ENCODE measurements around the gene NCR2.

NCR2 gene

DNA sequence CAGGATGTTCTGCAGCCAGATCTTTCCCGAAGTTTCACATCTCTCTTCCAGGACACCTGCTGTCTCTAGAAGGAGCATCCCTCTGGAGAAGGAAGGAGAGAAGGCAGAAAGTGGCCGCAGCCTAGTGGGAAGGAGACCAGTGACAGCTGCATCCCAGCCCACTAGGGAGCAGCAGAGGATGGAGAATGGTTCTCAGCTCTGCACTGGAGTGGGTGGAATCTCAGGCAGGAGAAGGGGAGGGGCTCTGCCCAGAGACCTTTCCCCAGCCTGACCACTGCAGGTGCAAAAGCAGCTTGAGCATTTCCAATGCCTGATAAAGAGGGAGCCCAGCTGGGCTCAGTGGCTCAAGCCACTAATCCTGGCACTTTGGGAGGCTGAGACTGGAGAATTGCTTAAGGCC lies 32.3 kb downstream of the NCR2 start:
- H3K27ac ChIP-seq (ENCODE audit: low read length): no peak overlapping the region
- H3K9me3 ChIP-seq (ENCODE audit: control insufficient read depth, low read depth, low read length): no peaks in the 10 kb centered on the region
- H3K27me3 ChIP-seq (ENCODE audit: control insufficient read depth, insufficient read depth, low read length): peaks cover 61% of the 10 kb centered on the region
- no peaks in the 10 kb centered on the region for H3K36me3 ChIP-seq (ENCODE audit: control insufficient read depth, low read depth, low read length)
- peaks cover 16% of the 10 kb centered on the region for H3K4me1 ChIP-seq (ENCODE audit: control insufficient read depth, low read depth, low read length)
- H3K9ac ChIP-seq (ENCODE audit: low read length): no peak overlapping the region
- no peak overlapping the region for H3K4me3 ChIP-seq (ENCODE audit: low read length)

DNA sequence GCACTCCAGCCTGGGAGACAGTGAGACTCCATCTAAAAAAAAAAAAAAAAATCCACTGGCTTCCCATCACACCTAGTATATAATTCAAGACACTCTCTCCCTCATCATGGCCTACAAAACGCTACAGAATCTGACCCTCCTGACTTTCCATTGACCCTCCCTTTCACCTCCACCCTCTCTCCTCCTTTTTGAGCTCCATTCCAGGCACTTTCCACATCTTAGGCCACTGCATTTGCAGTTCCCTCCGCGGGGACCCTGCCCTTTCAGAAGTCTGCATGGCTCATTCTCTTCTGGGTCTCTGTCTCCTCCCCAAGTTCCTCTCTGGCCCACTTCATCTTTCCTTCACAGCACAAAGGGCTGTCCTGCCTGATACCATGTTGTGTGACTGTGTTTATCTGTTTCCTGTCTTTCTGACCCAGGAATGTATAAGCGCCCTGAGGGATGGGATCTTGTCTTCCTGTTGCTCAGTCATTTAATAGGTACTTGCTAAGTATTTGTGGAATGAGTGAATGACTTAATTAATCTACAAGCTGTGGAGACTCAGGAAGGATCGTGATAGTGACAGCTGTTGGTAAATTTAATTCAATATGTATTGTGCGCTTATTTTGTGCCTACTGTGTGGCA lies 35.2 kb downstream of the NCR2 start:
- Histone ChIP-seq H3K9ac (ENCODE audit: low read length) (no peak overlapping the region), H3K36me3 (ENCODE audit: control insufficient read depth, low read depth, low read length) (no peaks in the 10 kb centered on the region), H3K4me1 (ENCODE audit: control insufficient read depth, low read depth, low read length) (peaks cover 35% of the 10 kb centered on the region), H3K4me3 (ENCODE audit: low read length) (no peak overlapping the region), H3K9me3 (ENCODE audit: control insufficient read depth, low read depth, low read length) (no peaks in the 10 kb centered on the region), H3K27ac (ENCODE audit: low read length) (no peak overlapping the region), H3K27me3 (ENCODE audit: control insufficient read depth, insufficient read depth, low read length) (peaks cover 90% of the 10 kb centered on the region)

DNA sequence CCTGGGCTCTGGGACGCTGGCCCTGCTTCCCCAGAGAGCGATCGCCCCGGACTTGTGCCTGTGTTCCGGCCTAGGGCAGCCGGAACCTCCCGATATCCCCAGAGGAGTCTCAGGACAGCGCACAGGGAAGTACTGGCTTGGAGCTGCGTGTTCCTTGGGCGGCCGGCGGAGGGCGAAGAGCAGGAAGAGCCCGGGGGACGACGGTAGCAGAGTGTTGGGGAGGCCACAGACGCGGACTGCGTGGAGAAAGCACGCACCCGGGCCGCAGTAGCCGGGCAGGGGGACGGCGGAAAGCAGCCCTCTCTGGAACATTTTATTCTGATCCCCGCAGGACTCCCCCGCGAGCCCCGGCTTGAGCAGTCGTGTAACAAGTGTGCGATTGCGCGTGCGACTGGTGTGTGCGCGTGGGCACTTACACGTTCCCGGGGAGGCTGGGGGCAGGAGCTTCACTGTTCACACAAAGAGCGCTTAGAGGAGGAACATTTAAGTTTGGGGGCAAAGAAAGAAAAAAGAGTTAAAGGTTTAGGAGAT lies 36.1 kb downstream of the NCR2 start:
- H3K4me1 ChIP-seq (ENCODE audit: control insufficient read depth, low read depth, low read length): peaks cover 43% of the 10 kb centered on the region
- no peak overlapping the region for H3K27ac ChIP-seq (ENCODE audit: low read length)
- H3K9ac ChIP-seq (ENCODE audit: low read length): no peak overlapping the region
- peak overlapping the region; percentile 50 for H3K4me3 ChIP-seq (ENCODE audit: low read length)
- no peaks in the 10 kb centered on the region for H3K36me3 ChIP-seq (ENCODE audit: control insufficient read depth, low read depth, low read length)
- peaks cover 94% of the 10 kb centered on the region for H3K27me3 ChIP-seq (ENCODE audit: control insufficient read depth, insufficient read depth, low read length)
- no peaks in the 10 kb centered on the region for H3K9me3 ChIP-seq (ENCODE audit: control insufficient read depth, low read depth, low read length)

DNA sequence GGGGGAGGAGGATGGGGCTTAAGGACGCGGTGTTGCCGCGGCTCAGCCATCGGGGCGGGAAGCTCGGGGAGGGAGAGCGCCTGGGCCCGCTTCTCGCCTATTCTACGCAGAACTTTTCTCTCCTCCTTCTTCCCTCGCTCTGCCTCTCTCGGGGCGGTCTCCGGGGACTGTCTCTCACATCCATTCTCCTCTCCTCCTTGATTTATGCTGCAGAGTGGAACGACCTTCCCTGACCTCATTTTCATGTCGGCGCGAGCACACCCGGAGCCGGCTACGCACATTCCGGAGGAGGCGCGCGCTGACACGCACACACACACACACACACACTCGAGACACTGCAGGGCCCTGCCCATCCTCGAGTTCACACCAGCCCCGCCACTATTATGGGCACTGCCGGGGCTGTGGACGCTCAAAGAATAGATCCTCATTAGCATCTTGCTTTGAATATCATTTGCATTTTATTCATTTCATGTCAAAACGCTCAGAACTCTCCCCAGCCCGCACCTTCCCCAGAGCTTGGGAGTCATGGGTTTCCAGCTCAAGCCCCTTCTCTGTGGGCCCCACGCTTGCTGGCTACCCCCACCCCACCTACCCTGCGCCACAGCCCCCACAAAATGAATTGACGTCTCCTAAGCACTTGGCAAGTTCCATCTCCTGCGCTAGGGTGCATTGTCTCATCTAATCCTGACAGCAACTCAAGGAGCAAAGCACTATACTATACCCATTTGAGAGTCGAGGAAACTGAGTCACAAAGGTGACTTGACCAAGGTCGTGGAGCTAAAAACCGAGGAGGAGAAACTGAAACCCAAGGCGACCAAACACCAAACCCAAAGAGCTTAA lies 36.8 kb downstream of the NCR2 start:
- Histone ChIP-seq H3K9me3 (ENCODE audit: control insufficient read depth, low read depth, low read length) (no peaks in the 10 kb centered on the region), H3K27me3 (ENCODE audit: control insufficient read depth, insufficient read depth, low read length) (peaks cover 95% of the 10 kb centered on the region), H3K27ac (ENCODE audit: low read length) (no peak overlapping the region), H3K4me1 (ENCODE audit: control insufficient read depth, low read depth, low read length) (peaks cover 43% of the 10 kb centered on the region), H3K9ac (ENCODE audit: low read length) (no peak overlapping the region), H3K4me3 (ENCODE audit: low read length) (peak overlapping the region; percentile 50), H3K36me3 (ENCODE audit: control insufficient read depth, low read depth, low read length) (no peaks in the 10 kb centered on the region)

DNA sequence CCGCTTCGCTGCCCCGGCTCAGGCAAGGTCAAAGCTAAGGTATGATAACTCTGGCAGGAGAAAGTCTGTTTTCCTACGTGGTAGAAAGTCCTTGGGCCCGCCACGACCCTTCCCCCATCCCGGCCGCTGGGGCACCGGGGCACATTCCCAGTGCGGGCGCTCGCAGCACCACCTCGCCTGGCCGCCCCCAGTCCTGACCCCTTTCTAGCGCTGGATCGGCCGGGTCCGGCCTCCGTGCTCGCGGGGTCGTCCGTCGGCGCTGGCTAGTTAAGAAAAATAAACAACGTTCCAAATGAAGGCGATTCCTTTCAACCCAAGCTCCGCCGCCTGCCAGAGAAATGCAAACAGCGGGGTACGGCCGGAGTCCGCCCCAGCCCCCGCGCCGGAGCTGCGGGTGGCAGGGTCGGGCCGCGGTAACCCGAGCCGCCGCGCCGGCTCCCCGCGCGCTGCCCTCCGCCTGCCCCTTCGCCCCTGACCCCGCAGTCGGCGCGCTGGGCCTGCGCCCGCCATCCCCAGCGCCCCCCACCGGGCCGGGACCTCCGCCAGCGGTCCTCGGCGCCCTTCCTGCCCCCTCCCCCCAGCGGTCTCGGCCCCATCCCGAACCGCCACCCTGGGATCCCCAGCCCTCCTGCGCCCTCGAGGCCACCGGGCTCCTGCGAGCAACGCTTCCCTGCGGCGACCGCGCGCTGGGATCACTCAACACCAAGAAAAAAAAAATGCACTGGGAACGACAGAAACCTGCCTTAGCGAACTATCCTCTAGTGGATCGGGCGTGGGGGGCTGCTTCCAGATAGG lies 37.6 kb downstream of the NCR2 start:
- Histone ChIP-seq H3K27ac (ENCODE audit: low read length) (no peak overlapping the region), H3K27me3 (ENCODE audit: control insufficient read depth, insufficient read depth, low read length) (peaks cover 100% of the 10 kb centered on the region), H3K9ac (ENCODE audit: low read length) (no peak overlapping the region), H3K9me3 (ENCODE audit: control insufficient read depth, low read depth, low read length) (no peaks in the 10 kb centered on the region), H3K36me3 (ENCODE audit: control insufficient read depth, low read depth, low read length) (no peaks in the 10 kb centered on the region), H3K4me1 (ENCODE audit: control insufficient read depth, low read depth, low read length) (peaks cover 43% of the 10 kb centered on the region), H3K4me3 (ENCODE audit: low read length) (peak overlapping the region; percentile 50)

DNA sequence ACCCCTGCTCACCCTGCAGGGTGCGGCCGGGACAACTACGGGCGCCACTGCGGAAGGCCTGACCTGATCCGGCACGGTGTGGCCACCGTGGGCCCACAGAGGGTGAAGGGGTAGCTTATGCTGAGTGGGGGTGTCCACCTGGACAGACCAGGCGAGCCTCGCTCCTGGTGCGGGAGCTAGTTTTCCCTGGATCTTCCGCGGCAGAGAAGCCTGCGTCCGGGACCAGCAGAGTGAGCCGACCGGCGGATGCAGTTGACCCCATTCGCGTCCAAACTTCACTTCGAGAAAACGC lies 38.2 kb downstream of the NCR2 start:
- no peak overlapping the region for H3K27ac ChIP-seq (ENCODE audit: low read length)
- peaks cover 100% of the 10 kb centered on the region for H3K27me3 ChIP-seq (ENCODE audit: control insufficient read depth, insufficient read depth, low read length)
- no peak overlapping the region for H3K9ac ChIP-seq (ENCODE audit: low read length)
- H3K9me3 ChIP-seq (ENCODE audit: control insufficient read depth, low read depth, low read length): no peaks in the 10 kb centered on the region
- H3K4me3 ChIP-seq (ENCODE audit: low read length): peak overlapping the region; percentile 43
- peaks cover 43% of the 10 kb centered on the region for H3K4me1 ChIP-seq (ENCODE audit: control insufficient read depth, low read depth, low read length)
- no peaks in the 10 kb centered on the region for H3K36me3 ChIP-seq (ENCODE audit: control insufficient read depth, low read depth, low read length)

DNA sequence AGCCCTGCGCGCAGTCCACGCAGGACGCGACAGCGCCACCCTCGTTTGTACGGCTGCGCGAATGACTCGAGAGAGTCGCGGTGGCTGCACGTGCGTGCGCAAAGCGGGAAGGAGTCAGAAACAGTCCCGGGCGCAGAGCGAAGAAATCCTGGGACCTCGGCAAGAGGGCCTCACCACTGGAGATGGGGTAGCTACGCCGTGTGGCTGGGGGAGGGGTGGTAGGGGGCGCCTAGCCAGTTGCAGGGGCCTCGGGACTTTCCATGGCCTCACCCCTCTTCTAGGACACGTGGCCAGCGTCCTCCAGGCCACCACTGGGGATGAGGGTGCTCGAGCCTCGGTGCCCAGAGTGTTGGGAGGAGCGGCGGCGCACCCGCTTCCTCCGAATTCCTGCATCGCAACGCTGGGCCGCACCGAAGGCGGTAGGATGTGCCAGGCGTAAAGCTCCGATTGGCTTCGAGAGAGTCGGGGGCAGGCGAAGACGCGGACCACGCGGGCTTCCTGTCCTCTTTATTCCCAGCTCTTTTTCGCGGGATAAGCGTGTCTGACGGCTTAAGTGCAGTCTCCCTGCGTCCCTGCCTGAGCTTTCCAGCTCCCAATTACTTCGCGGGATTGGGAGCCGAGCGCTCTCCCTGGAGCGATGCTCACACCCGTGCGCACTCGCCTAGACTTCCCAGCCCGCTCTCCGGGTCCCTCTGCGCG lies 38.7 kb downstream of the NCR2 start:
- H3K27me3 ChIP-seq (ENCODE audit: control insufficient read depth, insufficient read depth, low read length): peaks cover 100% of the 10 kb centered on the region
- no peaks in the 10 kb centered on the region for H3K9me3 ChIP-seq (ENCODE audit: control insufficient read depth, low read depth, low read length)
- H3K4me1 ChIP-seq (ENCODE audit: control insufficient read depth, low read depth, low read length): peaks cover 43% of the 10 kb centered on the region
- H3K27ac ChIP-seq (ENCODE audit: low read length): no peak overlapping the region
- no peaks in the 10 kb centered on the region for H3K36me3 ChIP-seq (ENCODE audit: control insufficient read depth, low read depth, low read length)
- peak overlapping the region; percentile 43 for H3K4me3 ChIP-seq (ENCODE audit: low read length)
- no peak overlapping the region for H3K9ac ChIP-seq (ENCODE audit: low read length)

DNA sequence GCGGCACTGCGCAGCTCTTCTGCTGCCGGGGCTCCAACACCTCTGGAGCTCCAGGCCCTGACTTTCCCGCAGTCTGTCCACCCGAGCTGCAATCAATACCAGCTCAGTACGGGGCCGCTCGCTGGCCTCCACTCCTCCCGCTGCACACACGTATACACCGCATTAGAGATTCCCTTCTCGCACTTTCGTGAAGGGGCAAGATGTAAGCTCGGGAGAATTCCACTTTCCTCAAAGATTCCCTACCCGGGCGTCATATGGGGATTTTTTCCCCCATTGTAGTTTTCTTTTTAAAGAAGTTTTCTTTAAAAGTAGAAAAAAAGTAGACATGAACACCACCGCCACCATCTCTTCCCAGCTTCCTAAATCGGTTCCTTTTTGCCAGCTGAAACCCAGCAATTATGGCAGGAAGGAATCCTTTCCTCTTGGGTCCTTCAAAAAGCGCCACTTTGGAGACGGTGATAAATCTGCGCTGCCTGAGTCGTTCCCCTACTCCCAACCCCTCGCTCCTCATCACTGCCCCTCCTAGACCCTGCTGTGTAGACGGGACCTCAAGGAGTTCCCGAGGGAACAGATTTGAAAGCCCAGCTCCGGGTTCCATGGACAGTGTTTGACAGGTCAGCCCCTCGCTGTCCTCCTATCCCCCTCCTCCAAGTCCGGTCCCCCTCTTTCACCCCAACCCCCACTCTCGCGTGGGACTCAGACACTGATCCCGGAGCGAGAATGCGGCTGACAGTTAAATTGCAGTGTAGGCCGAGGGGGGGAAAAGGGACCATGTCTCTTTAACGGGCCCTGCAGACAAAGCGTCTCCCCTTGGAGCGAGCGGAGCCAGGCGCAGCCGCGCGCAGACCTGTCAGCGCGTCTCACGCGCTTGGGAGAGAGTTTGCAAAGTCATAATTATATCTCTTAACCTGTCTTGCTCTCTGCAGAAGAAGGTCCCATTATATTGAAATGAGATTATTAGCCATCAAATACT lies 39.5 kb downstream of the NCR2 start:
- Histone ChIP-seq H3K27me3 (ENCODE audit: control insufficient read depth, insufficient read depth, low read length) (peaks cover 100% of the 10 kb centered on the region), H3K4me3 (ENCODE audit: low read length) (peak overlapping the region; percentile 43), H3K9me3 (ENCODE audit: control insufficient read depth, low read depth, low read length) (no peaks in the 10 kb centered on the region), H3K36me3 (ENCODE audit: control insufficient read depth, low read depth, low read length) (no peaks in the 10 kb centered on the region), H3K4me1 (ENCODE audit: control insufficient read depth, low read depth, low read length) (peaks cover 41% of the 10 kb centered on the region), H3K9ac (ENCODE audit: low read length) (no peak overlapping the region), H3K27ac (ENCODE audit: low read length) (no peak overlapping the region)

DNA sequence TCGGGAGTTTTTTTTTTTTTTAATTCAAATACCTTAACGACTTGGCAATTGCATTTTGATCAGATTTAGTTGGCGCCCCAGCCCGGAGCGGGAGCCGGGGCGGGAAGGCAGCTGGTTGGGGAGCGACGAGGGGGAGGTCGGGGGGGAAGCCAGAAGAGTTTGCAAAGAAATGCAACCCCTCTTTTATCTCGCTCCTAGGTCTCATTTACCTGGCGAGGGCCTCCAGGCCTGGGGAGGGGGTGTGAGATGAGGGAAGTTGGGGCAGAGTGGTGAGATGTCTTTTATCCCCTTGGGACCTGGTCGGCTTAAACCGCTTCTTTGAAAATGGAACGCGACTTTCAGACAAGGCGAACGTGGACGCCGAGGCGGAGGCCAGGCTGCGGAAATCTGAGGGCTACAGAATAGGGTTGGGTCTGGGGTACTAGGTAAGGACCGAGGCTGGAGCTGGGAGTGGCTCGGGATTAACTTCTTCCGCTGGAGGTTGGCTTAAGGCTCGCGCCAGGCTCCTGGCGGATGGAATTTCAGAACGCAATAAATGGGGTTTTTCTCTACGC lies 40.3 kb downstream of the NCR2 start:
- H3K4me3 ChIP-seq (ENCODE audit: low read length): peak overlapping the region; percentile 43
- H3K4me1 ChIP-seq (ENCODE audit: control insufficient read depth, low read depth, low read length): peaks cover 37% of the 10 kb centered on the region
- H3K36me3 ChIP-seq (ENCODE audit: control insufficient read depth, low read depth, low read length): no peaks in the 10 kb centered on the region
- H3K9me3 ChIP-seq (ENCODE audit: control insufficient read depth, low read depth, low read length): no peaks in the 10 kb centered on the region
- no peak overlapping the region for H3K9ac ChIP-seq (ENCODE audit: low read length)
- H3K27ac ChIP-seq (ENCODE audit: low read length): no peak overlapping the region
- H3K27me3 ChIP-seq (ENCODE audit: control insufficient read depth, insufficient read depth, low read length): peaks cover 97% of the 10 kb centered on the region

DNA sequence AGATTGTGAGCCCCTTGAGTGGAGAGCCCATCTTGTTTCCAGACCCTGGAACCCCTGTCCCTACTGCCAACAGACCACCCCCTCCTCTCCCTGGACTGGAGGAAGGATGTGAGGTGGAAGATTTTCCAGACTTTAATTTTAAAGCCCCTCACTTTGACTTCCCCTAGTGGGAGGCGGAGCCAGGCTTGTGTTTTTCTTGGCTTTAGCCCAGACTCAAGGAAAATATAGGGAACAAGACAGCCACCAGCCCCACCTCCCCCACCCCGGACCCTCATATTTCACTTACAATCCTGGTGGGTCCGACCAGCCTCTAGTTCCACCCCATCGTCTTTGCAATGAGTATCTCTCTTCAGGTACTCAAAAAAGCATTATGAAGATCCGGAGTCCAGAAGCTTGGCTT lies 40.8 kb downstream of the NCR2 start:
- Histone ChIP-seq H3K27ac (ENCODE audit: low read length) (no peak overlapping the region), H3K4me3 (ENCODE audit: low read length) (peak overlapping the region; percentile 43), H3K27me3 (ENCODE audit: control insufficient read depth, insufficient read depth, low read length) (peaks cover 97% of the 10 kb centered on the region), H3K4me1 (ENCODE audit: control insufficient read depth, low read depth, low read length) (peaks cover 34% of the 10 kb centered on the region), H3K9me3 (ENCODE audit: control insufficient read depth, low read depth, low read length) (no peaks in the 10 kb centered on the region), H3K36me3 (ENCODE audit: control insufficient read depth, low read depth, low read length) (no peaks in the 10 kb centered on the region), H3K9ac (ENCODE audit: low read length) (no peak overlapping the region)

All from iPS-18a (cell line).